Measurements from ENCODE around the gene TREX2.

TREX2 gene

DNA sequence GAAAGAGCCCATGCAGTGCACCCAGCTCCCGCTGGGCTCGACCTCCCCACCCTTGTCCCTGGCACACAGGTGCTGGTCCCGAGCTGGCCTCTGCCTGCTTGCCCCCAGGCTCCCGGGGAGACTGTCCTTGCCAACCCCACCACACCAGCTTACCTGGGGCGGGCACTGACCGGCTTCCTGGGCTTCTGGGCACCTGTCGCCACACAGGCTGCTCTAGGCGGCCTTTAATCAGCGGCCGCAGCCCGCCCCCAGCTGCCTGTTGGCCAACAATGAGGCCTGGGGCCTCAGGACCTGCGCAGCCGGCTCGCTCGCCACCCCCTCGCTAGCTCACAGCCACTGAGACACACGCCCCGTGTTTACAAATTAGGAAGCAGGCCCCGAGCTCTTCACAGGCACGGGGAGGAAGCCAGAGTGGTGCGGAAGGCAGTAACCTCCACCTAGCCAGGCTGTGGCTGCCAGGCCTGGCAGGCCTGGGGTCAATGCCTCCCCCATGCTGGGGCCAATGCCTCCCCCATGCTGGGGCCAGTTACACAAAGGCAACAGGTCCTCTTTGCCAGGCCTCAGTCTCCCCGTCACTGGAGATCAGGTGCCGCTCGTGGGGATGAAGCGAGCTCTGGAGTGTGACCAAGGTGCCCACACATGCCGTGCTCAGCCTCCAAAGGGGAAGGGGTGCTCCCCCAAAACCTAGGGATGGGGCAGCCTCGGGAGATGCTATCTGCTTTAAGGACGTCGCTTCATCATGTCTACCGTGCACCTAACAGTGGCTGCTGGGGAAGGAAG is at the start of gene TREX2:
TREX2 (minus strand) TSS at position 201 of the 780 bp plus-strand sequence. CDS start 626 bp downstream, outside the sequence.
- no peak within 1 kb of the TSS for H3K4me3 ChIP-seq (ENCODE audit: low read depth, low read length)
- TF ChIP-seq, protein P1, sequence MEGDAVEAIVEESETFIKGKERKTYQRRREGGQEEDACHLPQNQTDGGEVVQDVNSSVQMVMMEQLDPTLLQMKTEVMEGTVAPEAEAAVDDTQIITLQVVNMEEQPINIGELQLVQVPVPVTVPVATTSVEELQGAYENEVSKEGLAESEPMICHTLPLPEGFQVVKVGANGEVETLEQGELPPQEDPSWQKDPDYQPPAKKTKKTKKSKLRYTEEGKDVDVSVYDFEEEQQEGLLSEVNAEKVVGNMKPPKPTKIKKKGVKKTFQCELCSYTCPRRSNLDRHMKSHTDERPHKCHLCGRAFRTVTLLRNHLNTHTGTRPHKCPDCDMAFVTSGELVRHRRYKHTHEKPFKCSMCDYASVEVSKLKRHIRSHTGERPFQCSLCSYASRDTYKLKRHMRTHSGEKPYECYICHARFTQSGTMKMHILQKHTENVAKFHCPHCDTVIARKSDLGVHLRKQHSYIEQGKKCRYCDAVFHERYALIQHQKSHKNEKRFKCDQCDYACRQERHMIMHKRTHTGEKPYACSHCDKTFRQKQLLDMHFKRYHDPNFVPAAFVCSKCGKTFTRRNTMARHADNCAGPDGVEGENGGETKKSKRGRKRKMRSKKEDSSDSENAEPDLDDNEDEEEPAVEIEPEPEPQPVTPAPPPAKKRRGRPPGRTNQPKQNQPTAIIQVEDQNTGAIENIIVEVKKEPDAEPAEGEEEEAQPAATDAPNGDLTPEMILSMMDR (conservative IDR thresholded peaks at IDR 0.05; ENCODE audit: low read depth, low read length): no peak
- no peak for DNase-seq (ENCODE audit: low read depth)

DNA sequence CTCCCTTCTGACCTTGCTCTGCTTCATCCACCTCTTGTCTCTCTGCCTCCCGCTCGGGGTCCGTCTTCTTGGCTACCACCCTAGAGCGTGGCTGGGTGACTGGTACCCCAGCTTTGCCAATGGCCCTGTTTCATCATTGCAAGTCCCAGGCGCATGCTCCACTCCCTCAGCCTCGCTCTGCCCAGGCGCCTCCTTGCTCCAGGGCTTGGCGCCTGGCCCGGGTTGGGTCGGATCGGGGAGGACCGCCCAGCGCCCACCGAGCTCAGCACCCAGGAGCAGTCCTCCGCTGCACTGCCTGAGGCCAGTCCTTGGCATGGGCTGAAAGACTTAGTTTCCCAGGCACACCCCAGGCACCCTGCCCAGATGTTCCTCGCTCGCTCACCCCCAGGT is 49.5 kb upstream of the TREX2 start:
- peak; percentile 41 for DNase-seq (ENCODE audit: low read depth)
- H3K4me3 ChIP-seq (ENCODE audit: low read depth, low read length): peak overlapping the region; percentile 50
- TF ChIP-seq, protein P1 (conservative IDR thresholded peaks at IDR 0.05; ENCODE audit: low read depth, low read length): no peak

DNA sequence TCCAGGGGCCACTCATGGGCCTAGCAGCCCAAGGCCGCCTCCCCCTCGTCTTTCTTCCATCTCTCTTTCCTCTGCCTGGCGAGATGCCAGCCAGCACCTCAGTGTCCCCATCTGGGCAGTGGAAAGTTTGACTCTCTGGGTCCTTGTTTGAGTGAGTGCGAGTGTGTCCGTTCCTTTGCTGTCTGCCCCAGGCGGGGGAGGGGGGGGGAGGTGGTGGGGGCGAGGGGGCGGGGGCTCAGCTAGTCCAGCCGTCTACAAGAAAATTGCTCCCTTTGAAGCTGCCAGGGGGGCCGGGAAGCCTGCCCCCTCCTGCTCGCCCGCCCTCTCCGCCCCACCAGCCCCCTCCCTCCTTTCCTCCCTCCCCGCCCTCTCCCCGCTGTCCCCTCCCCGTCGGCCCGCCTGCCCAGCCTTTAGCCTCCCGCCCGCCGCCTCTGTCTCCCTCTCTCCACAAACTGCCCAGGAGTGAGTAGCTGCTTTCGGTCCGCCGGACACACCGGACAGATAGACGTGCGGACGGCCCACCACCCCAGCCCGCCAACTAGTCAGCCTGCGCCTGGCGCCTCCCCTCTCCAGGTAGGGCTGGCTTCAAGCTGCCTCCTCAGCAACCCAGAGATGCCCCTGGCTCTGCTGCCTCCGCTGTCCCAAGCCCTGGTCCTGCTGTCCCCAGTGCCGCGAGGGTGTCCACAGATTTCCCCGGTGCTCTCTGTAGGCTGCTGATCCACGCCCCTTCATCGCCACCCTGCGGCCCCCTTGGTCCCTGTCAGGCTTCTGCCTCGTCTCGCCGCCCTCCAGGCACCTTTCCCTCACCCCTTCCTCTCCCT is 48.9 kb upstream of the TREX2 start, which contains the start of gene BGN:
BGN (plus strand) TSS at position 440 of the 821 bp plus-strand sequence. CDS start 9,652 bp downstream, outside the sequence.
- TF ChIP-seq, protein P1 (conservative IDR thresholded peaks at IDR 0.05; ENCODE audit: low read depth, low read length): peak; percentile 54
- peak within 1 kb of the TSS; percentile 50 for H3K4me3 ChIP-seq (ENCODE audit: low read depth, low read length)
- DNase-seq (ENCODE audit: low read depth): peak; percentile 25

DNA sequence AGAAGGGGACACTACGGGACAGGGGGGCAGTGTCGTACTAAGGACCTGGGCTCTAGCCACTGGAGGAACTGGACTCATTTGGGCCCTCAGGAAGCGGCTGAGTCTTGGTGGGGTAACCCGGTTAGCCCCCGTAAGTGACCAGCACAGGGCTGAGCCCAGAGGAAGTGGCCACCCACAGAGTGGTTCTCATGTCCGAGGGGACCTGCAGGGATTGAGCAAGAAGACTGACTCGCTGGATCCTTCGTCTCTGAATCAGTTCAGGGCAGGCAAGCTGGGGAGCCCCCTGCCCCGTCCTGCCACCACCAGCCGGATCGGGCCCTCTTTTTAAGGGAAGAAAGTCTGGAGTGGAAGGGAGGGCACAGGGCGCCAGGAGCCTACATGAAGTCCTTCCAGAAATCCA is 48.2 kb upstream of the TREX2 start:
- TF ChIP-seq, protein P1 (conservative IDR thresholded peaks at IDR 0.05; ENCODE audit: low read depth, low read length): no peak
- no peak overlapping the region for H3K4me3 ChIP-seq (ENCODE audit: low read depth, low read length)
- DNase-seq (ENCODE audit: low read depth): peak; percentile 15

GRCh38 chrX:153493085-153493484 is 47.2 kb upstream of the TREX2 start:
- H3K4me3 ChIP-seq (ENCODE audit: low read depth, low read length): no peak overlapping the region
- DNase-seq (ENCODE audit: low read depth): no peak
- TF ChIP-seq, protein P1 (conservative IDR thresholded peaks at IDR 0.05; ENCODE audit: low read depth, low read length): no peak

DNA sequence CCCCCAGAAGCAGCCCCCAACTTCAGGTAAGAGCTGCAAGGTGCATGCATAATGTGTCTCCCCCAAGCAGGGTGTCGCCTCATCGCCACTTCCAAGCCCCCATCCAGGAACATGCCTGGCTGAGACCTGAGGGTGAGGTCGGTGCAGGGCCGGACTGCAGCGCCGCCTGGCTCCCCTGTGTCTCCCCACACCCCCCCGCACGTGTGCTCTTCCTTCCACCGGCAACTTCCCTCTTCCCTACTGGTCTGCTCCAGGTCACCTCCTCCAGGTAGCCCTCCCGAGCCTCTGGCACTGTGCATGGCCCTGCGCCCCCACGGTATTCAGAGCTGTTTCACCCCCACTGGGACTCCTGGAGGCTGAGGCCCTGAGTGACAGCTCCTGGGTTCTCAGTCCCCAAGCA is 46.7 kb upstream of the TREX2 start:
- H3K4me3 ChIP-seq (ENCODE audit: low read depth, low read length): no peak overlapping the region
- no peak for DNase-seq (ENCODE audit: low read depth)
- TF ChIP-seq, protein P1 (conservative IDR thresholded peaks at IDR 0.05; ENCODE audit: low read depth, low read length): no peak

Data from choroid plexus epithelial cell (primary cell).